Sigmoid colon (tissue), 4 donors: ENCODE data around the gene CTSE.

Source experiments
- CTCF ChIP-seq, 4 experiments: fragments of 450-650 bp in 3 of 4; fragments of 200-600 bp in 1 of 4; IDR thresholded peaks; one replicate each; pipeline ENCODE4 v1.5.1; 2016 to 2019; ENCODE audit warnings: antibody characterized with exemption in 4 of 4, mild to moderate bottlenecking in 3 of 4, moderate library complexity in 2 of 4
- POLR2A ChIP-seq, 2 donors: fragments of 450-650 bp; IDR thresholded peaks; one replicate each; pipeline ENCODE4 v1.6.1; 2016; ENCODE audit warnings: antibody characterized with exemption in 2 of 2, mild to moderate bottlenecking in 2 of 2, moderate library complexity in 2 of 2
- POLR2AphosphoS5 ChIP-seq, 4 donors: sonication (generic); formaldehyde crosslinking; IDR thresholded peaks; one replicate each; pipeline ENCODE4 v1.6.1; 2017; ENCODE audit warnings: antibody characterized with exemption in 4 of 4

GRCh38 chr1:205961405-205961804, 62.3 kb downstream of the CTSE start:
- TF ChIP-seq CTCF (IDR thresholded peaks at IDR 0.05) (no peak), POLR2AphosphoS5 (IDR thresholded peaks at IDR 0.05) (no peak), POLR2A (IDR thresholded peaks at IDR 0.05) (no peak)
